ENCODE measurements around the gene ADORA2A.

Gene ADORA2A

GRCh38 chr22:24417200-24417599, 10.2 kb upstream of the ADORA2A start:
- 95% methylated on average over 7 of the region's 7 CpGs for WGBS, 2 experiments
- no peaks in the 10 kb centered on the region for H3K9me3 ChIP-seq (ENCODE audit: control insufficient read depth, low read length)
- H3K27me3 ChIP-seq (ENCODE audit: control insufficient read depth, insufficient read depth, low read length, poor library complexity, severe bottlenecking), result peaks cover under 1% of the 10 kb centered on the region
- H3K27ac ChIP-seq (ENCODE audit: insufficient read depth, low read depth, low read length, poor library complexity, severe bottlenecking), result no peak overlapping the region
- H3K4me3 ChIP-seq (ENCODE audit: insufficient read depth, low read depth, low read length), result no peak overlapping the region
- peaks cover 19% of the 10 kb centered on the region for H3K4me1 ChIP-seq (ENCODE audit: control insufficient read depth, insufficient read depth, low read length)
- no peaks in the 10 kb centered on the region for H3K36me3 ChIP-seq (ENCODE audit: control insufficient read depth, insufficient read depth, low read length)

DNA sequence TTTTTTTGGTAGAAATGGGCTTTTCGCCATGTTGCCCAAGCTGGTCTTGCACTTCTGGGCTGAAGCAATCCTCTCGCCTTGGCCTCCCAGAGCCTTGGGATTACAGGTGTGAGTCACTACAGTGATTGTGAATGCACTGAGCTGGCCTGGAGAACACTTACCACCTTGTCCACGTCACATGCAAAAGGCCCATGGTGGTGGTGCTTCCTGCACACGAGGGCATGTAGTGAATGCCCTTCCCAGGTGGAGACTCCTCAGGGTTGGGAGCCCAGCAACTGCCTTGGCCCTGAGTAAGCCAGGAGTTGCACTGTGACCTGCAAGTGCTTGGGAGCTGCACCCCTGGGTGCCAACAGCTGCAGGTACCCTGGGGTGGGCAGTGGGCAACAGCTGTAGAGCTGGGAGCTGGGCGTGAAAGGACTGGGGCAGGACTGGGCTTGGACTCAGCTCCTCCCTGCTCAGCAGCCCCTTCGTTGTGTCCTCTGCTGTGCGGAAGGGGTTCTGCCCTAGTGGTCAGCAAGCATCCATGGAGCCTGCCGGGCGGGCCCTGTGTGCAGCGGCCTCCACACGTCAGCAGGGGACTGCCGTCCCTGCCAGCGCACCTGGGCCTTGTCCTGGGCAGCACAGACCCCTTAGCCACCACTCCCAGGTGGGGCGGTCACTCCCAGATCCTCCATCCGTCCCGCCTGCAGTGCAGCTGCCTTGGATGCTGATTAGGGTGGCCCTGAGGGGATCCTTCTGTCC, 9.3 kb upstream of the ADORA2A start:
- H3K36me3 ChIP-seq (ENCODE audit: control insufficient read depth, insufficient read depth, low read length), result no peaks in the 10 kb centered on the region
- no peak overlapping the region for H3K4me3 ChIP-seq (ENCODE audit: insufficient read depth, low read depth, low read length)
- no peak overlapping the region for H3K27ac ChIP-seq (ENCODE audit: insufficient read depth, low read depth, low read length, poor library complexity, severe bottlenecking)
- H3K9me3 ChIP-seq (ENCODE audit: control insufficient read depth, low read length), result no peaks in the 10 kb centered on the region
- H3K27me3 ChIP-seq (ENCODE audit: control insufficient read depth, insufficient read depth, low read length, poor library complexity, severe bottlenecking), result peaks cover 6% of the 10 kb centered on the region
- H3K4me1 ChIP-seq (ENCODE audit: control insufficient read depth, insufficient read depth, low read length), result peaks cover 19% of the 10 kb centered on the region
- 91% methylated on average over 16 of the region's 16 CpGs for WGBS, 2 experiments

DNA sequence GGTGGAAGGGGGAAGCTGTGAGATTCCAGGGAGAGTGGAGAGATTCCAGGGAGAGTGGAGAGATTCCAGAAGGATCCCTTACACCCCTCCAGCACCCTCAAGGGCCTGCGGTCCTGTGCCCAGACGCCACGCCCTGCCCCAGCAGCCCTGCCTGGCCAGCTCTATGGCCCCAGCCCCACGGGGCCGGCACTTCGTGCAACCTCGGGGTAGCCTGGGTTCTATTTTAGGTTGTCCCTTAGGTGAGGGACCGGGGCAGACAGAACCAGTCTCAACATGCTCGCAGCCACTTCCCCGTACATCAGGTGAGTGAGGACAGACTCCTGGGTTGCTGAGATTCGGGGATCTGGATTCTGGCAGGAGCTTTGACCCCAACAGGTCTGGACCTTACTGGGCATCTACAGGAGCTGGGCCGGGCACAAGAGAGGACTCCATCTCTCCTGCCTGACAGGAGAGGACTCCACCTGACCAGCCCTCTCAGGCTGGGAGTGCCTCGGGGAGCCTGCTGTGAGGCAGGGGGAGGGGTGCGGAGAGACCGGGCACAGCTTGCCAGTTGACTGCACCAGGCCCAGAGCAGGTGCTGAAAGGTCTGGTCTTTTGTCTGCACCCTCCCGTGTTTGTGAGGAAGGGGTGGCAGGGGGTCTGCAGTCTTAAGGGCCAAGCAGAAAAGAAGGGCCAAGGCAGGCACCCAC, 8.5 kb upstream of the ADORA2A start:
- WGBS, 2 experiments, result 75 to 76% methylated on average over 16 of the region's 16 CpGs
- no peaks in the 10 kb centered on the region for H3K9me3 ChIP-seq (ENCODE audit: control insufficient read depth, low read length)
- H3K36me3 ChIP-seq (ENCODE audit: control insufficient read depth, insufficient read depth, low read length), result no peaks in the 10 kb centered on the region

GRCh38 chr22:24419475-24419850, 7.9 kb upstream of the ADORA2A start:
- Histone ChIP-seq H3K27ac (ENCODE audit: insufficient read depth, low read depth, low read length, poor library complexity, severe bottlenecking) (no peak overlapping the region), H3K4me1 (ENCODE audit: control insufficient read depth, insufficient read depth, low read length) (peaks cover 19% of the 10 kb centered on the region), H3K4me3 (ENCODE audit: insufficient read depth, low read depth, low read length) (no peak overlapping the region), H3K36me3 (ENCODE audit: control insufficient read depth, insufficient read depth, low read length) (no peaks in the 10 kb centered on the region), H3K9me3 (ENCODE audit: control insufficient read depth, low read length) (no peaks in the 10 kb centered on the region), H3K27me3 (ENCODE audit: control insufficient read depth, insufficient read depth, low read length, poor library complexity, severe bottlenecking) (peaks cover 19% of the 10 kb centered on the region)
- WGBS, 2 experiments, result 92 to 94% methylated on average over 7 of the region's 7 CpGs

More for the DNA sequence above, 8.5 kb upstream of the ADORA2A start:
- peaks cover 14% of the 10 kb centered on the region for H3K27me3 ChIP-seq (ENCODE audit: control insufficient read depth, insufficient read depth, low read length, poor library complexity, severe bottlenecking)
- no peak overlapping the region for H3K4me3 ChIP-seq (ENCODE audit: insufficient read depth, low read depth, low read length)
- peaks cover 19% of the 10 kb centered on the region for H3K4me1 ChIP-seq (ENCODE audit: control insufficient read depth, insufficient read depth, low read length)
- H3K27ac ChIP-seq (ENCODE audit: insufficient read depth, low read depth, low read length, poor library complexity, severe bottlenecking), result no peak overlapping the region

GRCh38 chr22:24420072-24420976, 7.1 kb upstream of the ADORA2A start:
- H3K27ac ChIP-seq (ENCODE audit: insufficient read depth, low read depth, low read length, poor library complexity, severe bottlenecking), result no peak overlapping the region
- 73 to 74% methylated on average over 18 of the region's 18 CpGs for WGBS, 2 experiments
- peaks cover 19% of the 10 kb centered on the region for H3K4me1 ChIP-seq (ENCODE audit: control insufficient read depth, insufficient read depth, low read length)

GRCh38 chr22:24420977-24421343, 6.4 kb upstream of the ADORA2A start:
- Histone ChIP-seq H3K27ac (ENCODE audit: insufficient read depth, low read depth, low read length, poor library complexity, severe bottlenecking) (no peak overlapping the region), H3K36me3 (ENCODE audit: control insufficient read depth, insufficient read depth, low read length) (no peaks in the 10 kb centered on the region), H3K4me3 (ENCODE audit: insufficient read depth, low read depth, low read length) (no peak overlapping the region), H3K27me3 (ENCODE audit: control insufficient read depth, insufficient read depth, low read length, poor library complexity, severe bottlenecking) (peaks cover 34% of the 10 kb centered on the region), H3K9me3 (ENCODE audit: control insufficient read depth, low read length) (no peaks in the 10 kb centered on the region), H3K4me1 (ENCODE audit: control insufficient read depth, insufficient read depth, low read length) (peaks cover 19% of the 10 kb centered on the region)
- 88 to 91% methylated on average over 11 of the region's 11 CpGs for WGBS, 2 experiments

More at GRCh38 chr22:24420072-24420976, 7.1 kb upstream of the ADORA2A start:
- Histone ChIP-seq H3K27me3 (ENCODE audit: control insufficient read depth, insufficient read depth, low read length, poor library complexity, severe bottlenecking) (peaks cover 28% of the 10 kb centered on the region), H3K4me3 (ENCODE audit: insufficient read depth, low read depth, low read length) (no peak overlapping the region), H3K36me3 (ENCODE audit: control insufficient read depth, insufficient read depth, low read length) (no peaks in the 10 kb centered on the region), H3K9me3 (ENCODE audit: control insufficient read depth, low read length) (no peaks in the 10 kb centered on the region)

DNA sequence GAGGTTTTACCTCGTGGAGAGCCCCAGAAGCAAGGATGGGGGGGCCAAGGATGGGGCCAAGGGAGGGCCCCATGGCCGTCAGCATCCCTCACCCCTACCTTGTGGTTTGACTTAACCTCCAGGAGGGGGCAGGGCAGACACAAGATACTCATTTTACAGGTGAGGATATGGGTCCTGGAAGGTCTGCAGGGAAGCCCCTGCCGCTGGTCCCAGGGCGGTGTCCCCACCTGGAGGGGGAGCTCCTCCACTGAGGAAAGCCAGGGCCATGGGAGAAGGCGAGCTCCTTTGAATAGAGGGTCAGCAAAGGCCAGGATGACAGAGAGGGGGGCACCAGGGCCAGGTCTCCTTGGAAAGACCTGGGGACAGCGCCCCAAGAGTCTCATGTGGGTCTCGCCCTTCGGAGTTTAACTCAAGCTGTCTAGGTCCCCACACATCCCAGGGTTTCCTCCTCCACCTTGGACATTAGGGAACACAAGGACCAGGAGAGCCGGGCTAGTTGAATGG, 5.9 kb upstream of the ADORA2A start:
- Histone ChIP-seq H3K4me1 (ENCODE audit: control insufficient read depth, insufficient read depth, low read length) (peaks cover 19% of the 10 kb centered on the region), H3K4me3 (ENCODE audit: insufficient read depth, low read depth, low read length) (no peak overlapping the region), H3K9me3 (ENCODE audit: control insufficient read depth, low read length) (no peaks in the 10 kb centered on the region), H3K27ac (ENCODE audit: insufficient read depth, low read depth, low read length, poor library complexity, severe bottlenecking) (no peak overlapping the region), H3K27me3 (ENCODE audit: control insufficient read depth, insufficient read depth, low read length, poor library complexity, severe bottlenecking) (peaks cover 40% of the 10 kb centered on the region), H3K36me3 (ENCODE audit: control insufficient read depth, insufficient read depth, low read length) (no peaks in the 10 kb centered on the region)
- WGBS, 2 experiments, result 49 to 51% methylated on average over 9 of the region's 9 CpGs

GRCh38 chr22:24422102-24422665, 5.2 kb upstream of the ADORA2A start:
- H3K27me3 ChIP-seq (ENCODE audit: control insufficient read depth, insufficient read depth, low read length, poor library complexity, severe bottlenecking), result peaks cover 40% of the 10 kb centered on the region
- H3K4me1 ChIP-seq (ENCODE audit: control insufficient read depth, insufficient read depth, low read length), result peaks cover 19% of the 10 kb centered on the region
- WGBS, 2 experiments, result 86 to 90% methylated on average over 5 of the region's 5 CpGs
- no peak overlapping the region for H3K27ac ChIP-seq (ENCODE audit: insufficient read depth, low read depth, low read length, poor library complexity, severe bottlenecking)
- H3K36me3 ChIP-seq (ENCODE audit: control insufficient read depth, insufficient read depth, low read length), result no peaks in the 10 kb centered on the region
- H3K9me3 ChIP-seq (ENCODE audit: control insufficient read depth, low read length), result no peaks in the 10 kb centered on the region
- no peak overlapping the region for H3K4me3 ChIP-seq (ENCODE audit: insufficient read depth, low read depth, low read length)

GRCh38 chr22:24423519-24424000, 3.8 kb upstream of the ADORA2A start:
- peaks cover 19% of the 10 kb centered on the region for H3K4me1 ChIP-seq (ENCODE audit: control insufficient read depth, insufficient read depth, low read length)
- H3K36me3 ChIP-seq (ENCODE audit: control insufficient read depth, insufficient read depth, low read length), result no peaks in the 10 kb centered on the region
- H3K4me3 ChIP-seq (ENCODE audit: insufficient read depth, low read depth, low read length), result peak overlapping the region; percentile 30
- H3K27me3 ChIP-seq (ENCODE audit: control insufficient read depth, insufficient read depth, low read length, poor library complexity, severe bottlenecking), result peaks cover 40% of the 10 kb centered on the region
- H3K9me3 ChIP-seq (ENCODE audit: control insufficient read depth, low read length), result no peaks in the 10 kb centered on the region
- 4% methylated on average over 56 of the region's 56 CpGs for whole genome bisulfite sequencing, 2 experiments
- no peak overlapping the region for H3K27ac ChIP-seq (ENCODE audit: insufficient read depth, low read depth, low read length, poor library complexity, severe bottlenecking)

Measured in ectodermal cell (in vitro differentiated cells).